HepG2 (cell line): ENCODE results near the gene NARF. TPM values are rescaled to one million over a fixed set of nuclear protein-coding genes. Genes with fewer than 3 reads are reported as not detected.

Source experiments
- AKNA ChIP-seq: sonication (generic); formaldehyde crosslinking; IDR thresholded peaks from 2 replicates; pipeline ENCODE4 v1.4.0; 2020; ENCODE audit warnings: missing genetic modification reagents, borderline replicate concordance
- ARNTL ChIP-seq: sonication (generic); formaldehyde crosslinking; IDR thresholded peaks from 2 replicates; pipeline ENCODE4 v1.4.0; 2020; ENCODE audit warnings: mild to moderate bottlenecking, missing genetic modification reagents
- E2F5 ChIP-seq: sonication (generic); formaldehyde crosslinking; conservative IDR thresholded peaks from 2 replicates; pipeline ENCODE4 v1.4.0; 2020; ENCODE audit warnings: missing genetic modification reagents
- ETV6 ChIP-seq: sonication (generic); formaldehyde crosslinking; conservative IDR thresholded peaks from 2 replicates; pipeline ENCODE4 v1.4.0; 2020; ENCODE audit warnings: missing genetic modification reagents
- HOXA7 ChIP-seq: sonication (generic); formaldehyde crosslinking; IDR thresholded peaks from 2 replicates; pipeline ENCODE4 v1.8.1; 2022; ENCODE audit warnings: mild to moderate bottlenecking, missing genetic modification reagents, moderate library complexity
- IKZF1 ChIP-seq: fragments of 450-650 bp; IDR thresholded peaks from 2 replicates; pipeline ENCODE4 v1.7.1; 2016
- KDM6A ChIP-seq: IDR thresholded peaks from 2 replicates; pipeline ENCODE4 v1.6.1; 2016; ENCODE audit warnings: low read depth
- KLF11 ChIP-seq: IDR thresholded peaks from 2 replicates; pipeline ENCODE4 v1.6.1; 2016; ENCODE audit warnings: missing compliant biosample characterization
- KLF9 ChIP-seq: IDR thresholded peaks from 2 replicates; pipeline ENCODE4 v1.6.1; 2016; ENCODE audit warnings: low read depth
- MATR3 ChIP-seq: sonication (generic); formaldehyde crosslinking; IDR thresholded peaks from 2 replicates; pipeline ENCODE4 v1.4.0; 2020; ENCODE audit warnings: missing genetic modification reagents
- NKX3-1 ChIP-seq: sonication (generic); formaldehyde crosslinking; IDR thresholded peaks from 2 replicates; pipeline ENCODE4 v1.5.0; 2020; ENCODE audit warnings: missing genetic modification reagents
- POLR2AphosphoS2 ChIP-seq: IDR thresholded peaks from 2 replicates; pipeline ENCODE4 v1.6.1; 2011; ENCODE audit warnings: low read depth, low read length, improper control_type of control experiment
- RBM22 ChIP-seq: fragments of 200-400 bp; formaldehyde crosslinking; optimal IDR thresholded peaks from 2 replicates; pipeline ENCODE3; 2017; ENCODE audit warnings: mild to moderate bottlenecking, low read length, moderate library complexity
- REPIN1 ChIP-seq: sonication (generic); formaldehyde crosslinking; IDR thresholded peaks from 2 replicates; pipeline ENCODE4 v1.8.0; 2022; ENCODE audit warnings: missing genetic modification reagents, low read depth, mild to moderate bottlenecking, borderline replicate concordance
- SIN3B ChIP-seq: fragments of 150-350 bp; IDR thresholded peaks from 2 replicates; pipeline ENCODE4 v1.6.1; 2014; ENCODE audit warnings: low read length
- SMC3 ChIP-seq: IDR thresholded peaks from 2 replicates; pipeline ENCODE4 v1.6.1; 2011; ENCODE audit warnings: low read length, improper control_type of control experiment
- TGIF2 ChIP-seq: IDR thresholded peaks from 2 replicates; pipeline ENCODE4 v1.6.1; 2016; ENCODE audit warnings: control low read depth, missing compliant biosample characterization
- ZNF121 ChIP-seq: sonication (generic); formaldehyde crosslinking; IDR thresholded peaks from 2 replicates; pipeline ENCODE4 v1.5.0; 2020; ENCODE audit warnings: mild to moderate bottlenecking, missing genetic modification reagents
- ZNF251 ChIP-seq: sonication (generic); formaldehyde crosslinking; IDR thresholded peaks from 2 replicates; pipeline ENCODE4 v1.9.0; 2021; ENCODE audit warnings: mild to moderate bottlenecking, missing genetic modification reagents
- ZNF326 ChIP-seq: sonication (generic); formaldehyde crosslinking; IDR thresholded peaks from 2 replicates; pipeline ENCODE4 v1.4.0; 2020; ENCODE audit warnings: missing genetic modification reagents, borderline replicate concordance
- ZNF34 ChIP-seq: sonication (generic); formaldehyde crosslinking; IDR thresholded peaks from 2 replicates; pipeline ENCODE4 v1.4.0; 2020; ENCODE audit warnings: mild to moderate bottlenecking, missing genetic modification reagents, borderline replicate concordance
- polyA plus RNA-seq, 8 experiments: library from polyadenylated mRNA; depleted of rRNA in 3 of 8; stranded (reverse) in 7 of 8; unstranded in 1 of 8; fragments of >200 nt; fragmentation: Illumina TruSeq in 4 of 8; extraction: Trizol in 4 of 8; gene quantifications; 2 replicates each; pipeline versions ENCODE4 v1.2.1 to v1.2.3, GENCODE V29; 2011 to 2016; ENCODE audit warnings: low read depth in 4 of 8, missing spikeins in 1 of 8, mixed read lengths in 1 of 8; ENCODE audit not compliant: insufficient read depth in 1 of 8
- total RNA-seq, 5 experiments: library from RNA; depleted of rRNA; stranded (reverse); fragments of >200 nt; fragmentation: Illumina TruSeq; extraction: Trizol; gene quantifications; 2 replicates each; pipeline ENCODE4 v1.2.3, GENCODE V29; 2016; ENCODE audit warnings: low read depth in 1 of 5
- TF ChIP-seq, protein P1 (sequence below): sonication (generic); formaldehyde crosslinking; IDR thresholded peaks from 2 replicates; pipeline ENCODE4 v1.4.0; 2020; ENCODE audit warnings: low read depth, mild to moderate bottlenecking, missing genetic modification reagents
- TF ChIP-seq, protein P2 (sequence below): sonication (generic); formaldehyde crosslinking; IDR thresholded peaks from 2 replicates; pipeline ENCODE4 v1.4.0; 2020; ENCODE audit warnings: missing genetic modification reagents

NARF gene
- total and polyA plus RNA-seq, 2 of the 13 experiments (the other 11 are each of a cell fraction or from before 2014, with no cell fraction given): 61.1 to 144 TPM

GRCh38 chr17:82494236-82495055 lies 35.9 kb downstream of the NARF start (continued):
- peak; percentile 91 for TF ChIP-seq TGIF2 (CRISPR knock-in tag)
- no peak for TF ChIP-seq SIN3B
- TF ChIP-seq ZNF121 (CRISPR knock-in tag): peak; percentile 90
- peak; percentile 100 for TF ChIP-seq RBM22
- TF ChIP-seq ETV6 (CRISPR knock-in tag): no peak; the same call in 1 of the 2 replicates
- no peak for TF ChIP-seq AKNA (CRISPR knock-in tag)
- no peak for TF ChIP-seq E2F5 (CRISPR knock-in tag)
- TF ChIP-seq IKZF1: no peak
- TF ChIP-seq HOXA7 (CRISPR knock-in tag): no peak
- no peak; the same call in 1 of the 2 replicates for TF ChIP-seq NKX3-1 (CRISPR knock-in tag)
- TF ChIP-seq SMC3: peak; percentile 44
- TF ChIP-seq ARNTL (CRISPR knock-in tag): peak; percentile 89
- TF ChIP-seq, protein P1, sequence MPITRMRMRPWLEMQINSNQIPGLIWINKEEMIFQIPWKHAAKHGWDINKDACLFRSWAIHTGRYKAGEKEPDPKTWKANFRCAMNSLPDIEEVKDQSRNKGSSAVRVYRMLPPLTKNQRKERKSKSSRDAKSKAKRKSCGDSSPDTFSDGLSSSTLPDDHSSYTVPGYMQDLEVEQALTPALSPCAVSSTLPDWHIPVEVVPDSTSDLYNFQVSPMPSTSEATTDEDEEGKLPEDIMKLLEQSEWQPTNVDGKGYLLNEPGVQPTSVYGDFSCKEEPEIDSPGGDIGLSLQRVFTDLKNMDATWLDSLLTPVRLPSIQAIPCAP (CRISPR knock-in tag): no peak
- TF ChIP-seq ZNF34 (CRISPR knock-in tag): peak; percentile 99
- peak; percentile 99 for TF ChIP-seq REPIN1 (CRISPR knock-in tag)
- TF ChIP-seq KLF11: peak; percentile 87
- no peak for TF ChIP-seq POLR2AphosphoS2
- TF ChIP-seq ZNF326: no peak
- no peak for TF ChIP-seq KDM6A (CRISPR knock-in tag)
- no peak for TF ChIP-seq MATR3 (CRISPR knock-in tag)
- TF ChIP-seq ZNF251: no peak
- TF ChIP-seq KLF9 (CRISPR knock-in tag): 0 out of 2 replicates have a peak, but pooled peaks have one; percentile 51
- TF ChIP-seq, protein P2, sequence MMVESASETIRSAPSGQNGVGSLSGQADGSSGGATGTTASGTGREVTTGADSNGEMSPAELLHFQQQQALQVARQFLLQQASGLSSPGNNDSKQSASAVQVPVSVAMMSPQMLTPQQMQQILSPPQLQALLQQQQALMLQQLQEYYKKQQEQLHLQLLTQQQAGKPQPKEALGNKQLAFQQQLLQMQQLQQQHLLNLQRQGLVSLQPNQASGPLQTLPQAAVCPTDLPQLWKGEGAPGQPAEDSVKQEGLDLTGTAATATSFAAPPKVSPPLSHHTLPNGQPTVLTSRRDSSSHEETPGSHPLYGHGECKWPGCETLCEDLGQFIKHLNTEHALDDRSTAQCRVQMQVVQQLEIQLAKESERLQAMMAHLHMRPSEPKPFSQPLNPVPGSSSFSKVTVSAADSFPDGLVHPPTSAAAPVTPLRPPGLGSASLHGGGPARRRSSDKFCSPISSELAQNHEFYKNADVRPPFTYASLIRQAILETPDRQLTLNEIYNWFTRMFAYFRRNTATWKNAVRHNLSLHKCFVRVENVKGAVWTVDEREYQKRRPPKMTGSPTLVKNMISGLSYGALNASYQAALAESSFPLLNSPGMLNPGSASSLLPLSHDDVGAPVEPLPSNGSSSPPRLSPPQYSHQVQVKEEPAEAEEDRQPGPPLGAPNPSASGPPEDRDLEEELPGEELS: peak; percentile 38; the same call in 1 of the 2 replicates
